CD14-positive monocyte (primary cell): ENCODE data around the gene PLXNA2. TPM values are rescaled to one million over a fixed set of nuclear protein-coding genes. Genes with fewer than 3 reads are reported as not detected.

Source experiments
- DNase-seq, 3 donors: peaks; one replicate each; pipeline ENCODE4 v3.0.0-alpha.2; 2011 to 2022
- H2AFZ ChIP-seq: 2 replicates; pipeline ENCODE4 v1.6.0; 2012; ENCODE audit warnings: mild to moderate bottlenecking, low read depth, low read length, inconsistent platforms; ENCODE audit not compliant: insufficient read depth, poor library complexity, severe bottlenecking
- H3K27ac ChIP-seq, 2 donors: 1 replicate in 1 of 2; 2 replicates in 1 of 2; pipeline ENCODE4 v1.5.1; 2012 to 2013; ENCODE audit warnings: low read length in 2 of 2, control low read depth in 1 of 2, inconsistent platforms in 1 of 2, low read depth in 1 of 2, mild to moderate bottlenecking in 1 of 2
- H3K27me3 ChIP-seq, 2 donors: one replicate each; pipeline versions ENCODE4 v1.6.0 to v1.6.1; 2011 to 2013; ENCODE audit warnings: low read length in 2 of 2; ENCODE audit not compliant: control insufficient read depth in 2 of 2, insufficient read depth in 2 of 2
- H3K36me3 ChIP-seq, 2 donors: replicated peaks in 1 of 2; 1 replicate in 1 of 2; 2 replicates in 1 of 2; pipeline versions ENCODE4 v1.5.1 to v1.6.1; 2012 to 2013; ENCODE audit warnings: low read length in 2 of 2, control low read depth in 1 of 2, inconsistent platforms in 1 of 2, mild to moderate bottlenecking in 1 of 2; ENCODE audit not compliant: insufficient read depth in 2 of 2, control insufficient read depth in 1 of 2
- H3K4me1 ChIP-seq, 2 donors: 1 replicate in 1 of 2; 2 replicates in 1 of 2; pipeline versions ENCODE4 v1.5.1 to v1.6.1; 2012 to 2013; ENCODE audit warnings: low read length in 2 of 2, control low read depth in 1 of 2, inconsistent platforms in 1 of 2, mild to moderate bottlenecking in 1 of 2, moderate library complexity in 1 of 2; ENCODE audit not compliant: insufficient read depth in 2 of 2, control insufficient read depth in 1 of 2
- H3K4me2 ChIP-seq: replicated peaks from 2 replicates; pipeline ENCODE3; 2012; ENCODE audit warnings: low read length, moderate library complexity, mild to moderate bottlenecking; ENCODE audit not compliant: poor library complexity, severe bottlenecking; ENCODE audit errors: extremely low read depth
- H3K4me3 ChIP-seq, 3 experiments: fragments of 200-600 bp in 1 of 3; sonication (generic) in 1 of 3; replicated peaks in 1 of 3; 1 replicate in 2 of 3; 2 replicates in 1 of 3; pipeline ENCODE4 v1.5.1; 2011 to 2013; ENCODE audit warnings: low read length in 3 of 3, mild to moderate bottlenecking in 3 of 3, control low read depth in 2 of 3, low read depth in 2 of 3, inconsistent platforms in 1 of 3, moderate library complexity in 1 of 3
- H3K79me2 ChIP-seq: 2 replicates; pipeline ENCODE4 v1.6.0; 2012; ENCODE audit warnings: mild to moderate bottlenecking, control low read depth, inconsistent platforms, low read length, moderate library complexity; ENCODE audit not compliant: insufficient read depth
- H3K9ac ChIP-seq: 2 replicates; pipeline ENCODE4 v1.6.0; 2017; ENCODE audit warnings: low read length, mild to moderate bottlenecking; ENCODE audit not compliant: insufficient read depth, poor library complexity, severe bottlenecking
- H3K9me3 ChIP-seq, 2 donors: replicated peaks in 1 of 2; 1 replicate in 1 of 2; 2 replicates in 1 of 2; pipeline versions ENCODE4 v1.5.1 to v1.6.1; 2012 to 2013; ENCODE audit warnings: low read length in 2 of 2, control low read depth in 1 of 2; ENCODE audit not compliant: control insufficient read depth in 1 of 2, insufficient read depth in 1 of 2
- H4K20me1 ChIP-seq: 2 replicates; pipeline ENCODE4 v1.6.0; 2012; ENCODE audit warnings: mild to moderate bottlenecking, low read length, control low read depth, moderate library complexity; ENCODE audit not compliant: insufficient read depth
- H3K27ac Mint-ChIP-seq, 7 donors: one replicate each; pipeline ENCODE4 v1.8.0; 2020; ENCODE audit warnings: mild to moderate bottlenecking in 7 of 7, mixed read lengths in 7 of 7, moderate library complexity in 6 of 7, inconsistent platforms in 2 of 7
- H3K27me3 Mint-ChIP-seq, 3 donors: one replicate each; pipeline ENCODE4 v1.8.0; 2021 to 2022; ENCODE audit warnings: low read depth in 3 of 3, mild to moderate bottlenecking in 3 of 3, mixed read lengths in 3 of 3, moderate library complexity in 3 of 3, inconsistent platforms in 1 of 3
- H3K36me3 Mint-ChIP-seq, 2 donors: one replicate each; pipeline ENCODE4 v1.8.0; 2020; ENCODE audit warnings: mixed read lengths in 2 of 2, inconsistent platforms in 1 of 2, mild to moderate bottlenecking in 1 of 2
- H3K4me1 Mint-ChIP-seq: one replicate; pipeline ENCODE4 v1.8.0; 2020; ENCODE audit warnings: mild to moderate bottlenecking, mixed read lengths
- H3K4me3 Mint-ChIP-seq, 2 donors: one replicate each; pipeline ENCODE4 v1.8.0; 2020; ENCODE audit warnings: mild to moderate bottlenecking in 2 of 2, mixed read lengths in 2 of 2, moderate library complexity in 1 of 2
- H3K9me3 Mint-ChIP-seq, 7 donors: one replicate each; pipeline ENCODE4 v1.8.0; 2020 to 2022; ENCODE audit warnings: mixed read lengths in 7 of 7, mild to moderate bottlenecking in 6 of 7, moderate library complexity in 6 of 7, inconsistent platforms in 2 of 7
- WGBS: methylation state at CpG from one replicate; pipeline ENCODE4 v1.1.5; 2013; ENCODE audit warnings: missing lambda C conversion rate; ENCODE audit not compliant: insufficient coverage; 5-methylcytosine and 5-hydroxymethylcytosine counted together
- intact Hi-C, 2 donors: fragments of 100-400 bp; cut with micrococcal nuclease; formaldehyde crosslinking; loops; one replicate each; pipeline versions ENCODE4 v1.15.0 to v1.15.1; 2023
- polyA plus RNA-seq, 3 donors: library from polyadenylated mRNA; depleted of rRNA in 1 of 3; unstranded in 2 of 3; stranded (reverse) in 1 of 3; fragments of 300-500 nt in 2 of 3; fragments of >200 nt in 1 of 3; fragmentation: Illumina TruSeq in 2 of 3; gene quantifications; 1 replicate in 2 of 3; 2 replicates in 1 of 3; pipeline ENCODE4 v1.2.3, GENCODE V29; 2012 to 2021
- TF ChIP-seq, protein P1 (sequence below): fragments of 200-600 bp; IDR thresholded peaks from one replicate; pipeline ENCODE4 v1.8.0; 2022; ENCODE audit warnings: antibody characterized with exemption, mild to moderate bottlenecking

The PLXNA2 gene
- polyA plus RNA-seq, 3 donors = 0.75 to 2.1 (median 1.1) TPM

DNA sequence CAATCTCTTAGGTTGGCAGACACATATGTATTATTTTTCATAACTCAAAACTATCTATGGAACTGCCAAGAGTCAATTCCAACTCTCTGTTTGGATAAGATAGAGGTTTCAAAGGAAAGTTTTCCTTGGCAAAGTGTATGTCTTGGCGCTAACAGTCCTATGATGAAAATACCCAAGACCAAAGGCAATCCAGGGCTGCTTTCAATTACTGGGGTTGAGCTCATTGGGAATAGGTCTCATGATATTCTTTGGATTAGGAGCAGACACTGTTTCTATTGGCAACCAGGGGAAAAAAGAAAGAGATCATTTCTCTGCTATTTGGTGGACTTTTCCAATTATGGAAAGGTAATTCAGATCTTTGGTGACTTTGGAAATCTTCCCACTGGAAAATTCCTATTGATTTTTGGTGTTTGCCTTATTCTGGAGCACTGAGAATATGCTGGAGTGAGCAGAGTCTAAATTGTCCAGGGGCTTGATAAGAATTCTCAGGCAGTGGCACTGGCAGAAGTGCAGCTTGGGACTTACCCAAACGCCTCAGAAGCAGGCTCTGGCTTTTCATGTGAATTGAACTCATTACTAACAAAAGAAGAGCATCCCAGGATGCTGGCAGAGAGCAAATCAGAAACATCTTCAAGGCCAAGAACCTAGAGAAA, 20.4 kb upstream of the PLXNA2 start:
- Histone ChIP-seq H3K4me3 (no peak overlapping the region), H3K27me3 (peaks cover 0 to 7% of the 10 kb centered on the region in 2 donors), H3K9me3 (peaks cover 0 to 4% of the 10 kb centered on the region in 2 donors), H4K20me1 (no peaks in the 10 kb centered on the region), H3K9ac (no peak overlapping the region), H2AFZ (no peak overlapping the region), H3K4me2 (no peak overlapping the region), H3K4me1 (no peaks in the 10 kb centered on the region), H3K27ac (no peak overlapping the region), H3K36me3 (no peaks in the 10 kb centered on the region), H3K79me2 (no peaks in the 10 kb centered on the region)
- Mint-ChIP-seq H3K36me3 (no peaks in the 10 kb centered on the region), H3K27ac (no peak overlapping the region), H3K4me1 (no peaks in the 10 kb centered on the region), H3K9me3 (peaks cover 0 to 9% (median 4%) of the 10 kb centered on the region in 7 donors), H3K27me3 (peaks cover 8 to 22% (median 12%) of the 10 kb centered on the region in 3 donors), H3K4me3 (no peak overlapping the region)
- TF ChIP-seq, protein P1, sequence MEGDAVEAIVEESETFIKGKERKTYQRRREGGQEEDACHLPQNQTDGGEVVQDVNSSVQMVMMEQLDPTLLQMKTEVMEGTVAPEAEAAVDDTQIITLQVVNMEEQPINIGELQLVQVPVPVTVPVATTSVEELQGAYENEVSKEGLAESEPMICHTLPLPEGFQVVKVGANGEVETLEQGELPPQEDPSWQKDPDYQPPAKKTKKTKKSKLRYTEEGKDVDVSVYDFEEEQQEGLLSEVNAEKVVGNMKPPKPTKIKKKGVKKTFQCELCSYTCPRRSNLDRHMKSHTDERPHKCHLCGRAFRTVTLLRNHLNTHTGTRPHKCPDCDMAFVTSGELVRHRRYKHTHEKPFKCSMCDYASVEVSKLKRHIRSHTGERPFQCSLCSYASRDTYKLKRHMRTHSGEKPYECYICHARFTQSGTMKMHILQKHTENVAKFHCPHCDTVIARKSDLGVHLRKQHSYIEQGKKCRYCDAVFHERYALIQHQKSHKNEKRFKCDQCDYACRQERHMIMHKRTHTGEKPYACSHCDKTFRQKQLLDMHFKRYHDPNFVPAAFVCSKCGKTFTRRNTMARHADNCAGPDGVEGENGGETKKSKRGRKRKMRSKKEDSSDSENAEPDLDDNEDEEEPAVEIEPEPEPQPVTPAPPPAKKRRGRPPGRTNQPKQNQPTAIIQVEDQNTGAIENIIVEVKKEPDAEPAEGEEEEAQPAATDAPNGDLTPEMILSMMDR = no peak
- intact Hi-C loops = no loop called here
- 100% methylated on average over 1 of the region's 2 CpGs for WGBS
- DNase-seq = no peak

DNA sequence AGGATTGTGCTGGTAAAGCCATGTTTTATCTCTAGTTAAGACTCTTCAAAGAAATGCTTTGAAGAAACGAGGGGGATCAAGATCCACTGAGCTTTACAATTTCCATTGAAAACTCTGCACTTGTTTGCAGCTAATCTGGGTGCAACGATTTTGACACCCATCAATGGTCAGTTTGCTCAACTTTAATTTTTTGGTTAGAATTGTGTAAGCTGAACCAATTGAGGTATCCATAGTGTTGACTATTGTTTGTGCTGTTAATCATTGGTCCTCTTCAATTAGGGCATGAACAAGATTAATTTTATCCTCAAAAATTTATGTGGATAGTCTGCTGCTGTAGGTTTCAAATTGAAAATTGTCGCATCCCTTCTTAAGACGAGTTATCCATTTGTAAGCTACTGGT, 17.7 kb upstream of the PLXNA2 start:
- H3K36me3 Mint-ChIP-seq = no peaks in the 10 kb centered on the region
- 67% methylated on average over 2 of the region's 4 CpGs for WGBS
- H2AFZ ChIP-seq = no peak overlapping the region
- H3K9me3 Mint-ChIP-seq = peaks cover 0 to 12% (median 4%) of the 10 kb centered on the region in 7 donors
- H3K4me3 ChIP-seq = no peak overlapping the region
- no peaks in the 10 kb centered on the region for H3K36me3 ChIP-seq
- DNase-seq = no peak
- H3K9ac ChIP-seq = no peak overlapping the region
- H4K20me1 ChIP-seq = no peaks in the 10 kb centered on the region
- no peaks in the 10 kb centered on the region for H3K79me2 ChIP-seq
- H3K27ac ChIP-seq = no peak overlapping the region
- no peaks in the 10 kb centered on the region for H3K4me1 ChIP-seq
- intact Hi-C loops = no loop called here
- no peak overlapping the region for H3K27ac Mint-ChIP-seq
- H3K4me3 Mint-ChIP-seq = no peak overlapping the region
- H3K27me3 ChIP-seq = peaks cover 0 to 2% of the 10 kb centered on the region in 2 donors
- H3K9me3 ChIP-seq = peaks cover 0 to 4% of the 10 kb centered on the region in 2 donors
- TF ChIP-seq, protein P1 = no peak
- no peaks in the 10 kb centered on the region for H3K4me1 Mint-ChIP-seq
- H3K27me3 Mint-ChIP-seq = peaks cover 2 to 9% (median 7%) of the 10 kb centered on the region in 3 donors
- no peak overlapping the region for H3K4me2 ChIP-seq
